ENCODE data around the gene DOCK8.

- no peak for TF ChIP-seq POLR2AphosphoS5 (IDR thresholded peaks at IDR 0.05; ENCODE audit: low read depth)
- TF ChIP-seq, protein P1, sequence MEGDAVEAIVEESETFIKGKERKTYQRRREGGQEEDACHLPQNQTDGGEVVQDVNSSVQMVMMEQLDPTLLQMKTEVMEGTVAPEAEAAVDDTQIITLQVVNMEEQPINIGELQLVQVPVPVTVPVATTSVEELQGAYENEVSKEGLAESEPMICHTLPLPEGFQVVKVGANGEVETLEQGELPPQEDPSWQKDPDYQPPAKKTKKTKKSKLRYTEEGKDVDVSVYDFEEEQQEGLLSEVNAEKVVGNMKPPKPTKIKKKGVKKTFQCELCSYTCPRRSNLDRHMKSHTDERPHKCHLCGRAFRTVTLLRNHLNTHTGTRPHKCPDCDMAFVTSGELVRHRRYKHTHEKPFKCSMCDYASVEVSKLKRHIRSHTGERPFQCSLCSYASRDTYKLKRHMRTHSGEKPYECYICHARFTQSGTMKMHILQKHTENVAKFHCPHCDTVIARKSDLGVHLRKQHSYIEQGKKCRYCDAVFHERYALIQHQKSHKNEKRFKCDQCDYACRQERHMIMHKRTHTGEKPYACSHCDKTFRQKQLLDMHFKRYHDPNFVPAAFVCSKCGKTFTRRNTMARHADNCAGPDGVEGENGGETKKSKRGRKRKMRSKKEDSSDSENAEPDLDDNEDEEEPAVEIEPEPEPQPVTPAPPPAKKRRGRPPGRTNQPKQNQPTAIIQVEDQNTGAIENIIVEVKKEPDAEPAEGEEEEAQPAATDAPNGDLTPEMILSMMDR (conservative IDR thresholded peaks at IDR 0.05; ENCODE audit: low read depth in 2 of 2) = no peak
- TF ChIP-seq EZH2 (IDR thresholded peaks at IDR 0.05; ENCODE audit: low read depth, unreplicated experiment) = no peak
- no peak for TF ChIP-seq EZH2phosphoT487 (IDR thresholded peaks at IDR 0.05; ENCODE audit: unreplicated experiment)
- no peak for TF ChIP-seq JUNB (IDR thresholded peaks at IDR 0.05; ENCODE audit: unreplicated experiment)
- no peak for TF ChIP-seq NANOG (IDR thresholded peaks at IDR 0.05; ENCODE audit: borderline replicate concordance)
- no peak for TF ChIP-seq CREB1 (CRISPR knock-in tag; IDR thresholded peaks at IDR 0.05; ENCODE audit: low read depth)
- no peak for TF ChIP-seq ZNF331 (CRISPR knock-in tag; IDR thresholded peaks at IDR 0.05; ENCODE audit: low read depth)
- TF ChIP-seq, protein P2, sequence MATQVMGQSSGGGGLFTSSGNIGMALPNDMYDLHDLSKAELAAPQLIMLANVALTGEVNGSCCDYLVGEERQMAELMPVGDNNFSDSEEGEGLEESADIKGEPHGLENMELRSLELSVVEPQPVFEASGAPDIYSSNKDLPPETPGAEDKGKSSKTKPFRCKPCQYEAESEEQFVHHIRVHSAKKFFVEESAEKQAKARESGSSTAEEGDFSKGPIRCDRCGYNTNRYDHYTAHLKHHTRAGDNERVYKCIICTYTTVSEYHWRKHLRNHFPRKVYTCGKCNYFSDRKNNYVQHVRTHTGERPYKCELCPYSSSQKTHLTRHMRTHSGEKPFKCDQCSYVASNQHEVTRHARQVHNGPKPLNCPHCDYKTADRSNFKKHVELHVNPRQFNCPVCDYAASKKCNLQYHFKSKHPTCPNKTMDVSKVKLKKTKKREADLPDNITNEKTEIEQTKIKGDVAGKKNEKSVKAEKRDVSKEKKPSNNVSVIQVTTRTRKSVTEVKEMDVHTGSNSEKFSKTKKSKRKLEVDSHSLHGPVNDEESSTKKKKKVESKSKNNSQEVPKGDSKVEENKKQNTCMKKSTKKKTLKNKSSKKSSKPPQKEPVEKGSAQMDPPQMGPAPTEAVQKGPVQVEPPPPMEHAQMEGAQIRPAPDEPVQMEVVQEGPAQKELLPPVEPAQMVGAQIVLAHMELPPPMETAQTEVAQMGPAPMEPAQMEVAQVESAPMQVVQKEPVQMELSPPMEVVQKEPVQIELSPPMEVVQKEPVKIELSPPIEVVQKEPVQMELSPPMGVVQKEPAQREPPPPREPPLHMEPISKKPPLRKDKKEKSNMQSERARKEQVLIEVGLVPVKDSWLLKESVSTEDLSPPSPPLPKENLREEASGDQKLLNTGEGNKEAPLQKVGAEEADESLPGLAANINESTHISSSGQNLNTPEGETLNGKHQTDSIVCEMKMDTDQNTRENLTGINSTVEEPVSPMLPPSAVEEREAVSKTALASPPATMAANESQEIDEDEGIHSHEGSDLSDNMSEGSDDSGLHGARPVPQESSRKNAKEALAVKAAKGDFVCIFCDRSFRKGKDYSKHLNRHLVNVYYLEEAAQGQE (IDR thresholded peaks at IDR 0.05; ENCODE audit: unreplicated experiment) = no peak
- TF ChIP-seq, protein P3, sequence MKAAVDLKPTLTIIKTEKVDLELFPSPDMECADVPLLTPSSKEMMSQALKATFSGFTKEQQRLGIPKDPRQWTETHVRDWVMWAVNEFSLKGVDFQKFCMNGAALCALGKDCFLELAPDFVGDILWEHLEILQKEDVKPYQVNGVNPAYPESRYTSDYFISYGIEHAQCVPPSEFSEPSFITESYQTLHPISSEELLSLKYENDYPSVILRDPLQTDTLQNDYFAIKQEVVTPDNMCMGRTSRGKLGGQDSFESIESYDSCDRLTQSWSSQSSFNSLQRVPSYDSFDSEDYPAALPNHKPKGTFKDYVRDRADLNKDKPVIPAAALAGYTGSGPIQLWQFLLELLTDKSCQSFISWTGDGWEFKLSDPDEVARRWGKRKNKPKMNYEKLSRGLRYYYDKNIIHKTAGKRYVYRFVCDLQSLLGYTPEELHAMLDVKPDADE (IDR thresholded peaks at IDR 0.05) = no peak
- TF ChIP-seq ZNF114 (CRISPR knock-in tag; IDR thresholded peaks at IDR 0.05) = no peak
- TF ChIP-seq STAT1 (IDR thresholded peaks at IDR 0.05; ENCODE audit: unreplicated experiment) = no peak
These were observed 247.9 kb downstream of the DOCK8 start for GRCh38 chr9:462606-463005.

Measured in GM23338 (cell line).